NOMO-1 treated with dmso at 0.1 percent for 144 hours (cell line): Measurements from ENCODE around the gene GCNT4.

Experiments
- DNase-seq: peaks from one replicate; lab custom pipeline; 2025; ENCODE audit not compliant: unreplicated experiment; lab: John Stamatoyannopoulos, UW

GCNT4 gene

GRCh38 chr5:75018805-75019587 is 33.4 kb downstream of the GCNT4 start:
- no peak for DNase-seq

- DNase-seq = no peak
These were observed 34.4 kb downstream of the GCNT4 start for GRCh38 chr5:75017971-75018370.

GRCh38 chr5:75016896-75017295 is 35.5 kb downstream of the GCNT4 start:
- no peak for DNase-seq

- DNase-seq = no peak
These were observed 39.6 kb downstream of the GCNT4 start for GRCh38 chr5:75012748-75013147.

DNA sequence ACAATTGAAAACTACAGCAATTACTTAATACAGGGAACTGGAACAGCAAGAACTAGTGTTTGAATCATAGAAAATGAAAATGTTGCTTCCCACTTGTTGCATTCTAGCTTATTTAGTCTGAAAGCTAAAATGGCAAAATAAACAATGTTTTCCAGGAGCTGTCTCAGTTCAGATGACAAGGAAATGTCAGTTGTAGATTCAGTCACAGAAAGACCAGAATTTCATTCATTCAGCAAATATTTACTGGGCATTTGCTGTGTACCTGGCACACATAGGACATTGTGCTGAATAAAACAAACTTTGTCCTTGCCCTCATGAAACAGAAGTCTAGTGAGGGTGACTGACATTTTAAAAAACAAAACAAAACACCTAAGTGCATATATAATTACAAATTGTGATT is 41.5 kb downstream of the GCNT4 start:
- DNase-seq = no peak

DNA sequence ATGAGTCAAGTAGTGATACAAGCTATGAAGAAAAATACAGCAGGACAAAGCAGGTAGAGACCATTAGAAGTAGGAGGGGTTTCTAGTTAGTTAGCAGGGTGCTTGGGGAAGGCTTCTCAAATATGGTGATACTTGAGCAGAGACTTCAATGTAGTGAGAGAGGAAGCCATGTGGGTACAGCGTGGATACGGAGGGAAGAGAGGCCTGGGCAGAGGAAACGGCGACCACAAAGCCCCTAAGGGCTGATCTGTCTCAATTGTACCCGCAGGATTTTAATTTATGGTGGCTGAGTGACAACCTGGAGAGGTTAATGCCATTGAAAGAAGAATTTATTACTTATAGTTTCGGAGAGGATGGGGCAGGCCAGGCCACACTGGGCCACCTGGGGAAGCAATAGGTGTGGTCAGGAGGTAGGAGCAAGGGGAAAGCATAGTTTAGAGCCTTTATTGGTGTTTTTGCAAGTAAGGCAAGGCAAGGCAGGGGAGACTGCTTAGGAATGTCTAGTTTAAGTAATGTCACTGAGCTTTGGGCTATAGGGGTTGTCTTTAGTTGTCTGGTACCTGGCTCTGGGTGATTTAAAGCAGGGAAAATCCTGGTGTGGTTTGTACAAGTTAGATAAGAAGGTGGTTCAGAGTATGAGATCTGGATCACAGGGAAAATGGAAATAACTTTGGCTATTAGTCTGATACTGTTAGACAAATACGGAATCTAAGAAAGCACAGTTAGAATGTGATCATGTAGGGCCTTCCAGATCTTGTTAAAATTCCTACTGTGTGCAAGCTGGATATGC is 42.6 kb downstream of the GCNT4 start:
- no peak for DNase-seq

- DNase-seq = peak; percentile 16
These were observed 45.2 kb downstream of the GCNT4 start for GRCh38 chr5:75006865-75007822.

DNA sequence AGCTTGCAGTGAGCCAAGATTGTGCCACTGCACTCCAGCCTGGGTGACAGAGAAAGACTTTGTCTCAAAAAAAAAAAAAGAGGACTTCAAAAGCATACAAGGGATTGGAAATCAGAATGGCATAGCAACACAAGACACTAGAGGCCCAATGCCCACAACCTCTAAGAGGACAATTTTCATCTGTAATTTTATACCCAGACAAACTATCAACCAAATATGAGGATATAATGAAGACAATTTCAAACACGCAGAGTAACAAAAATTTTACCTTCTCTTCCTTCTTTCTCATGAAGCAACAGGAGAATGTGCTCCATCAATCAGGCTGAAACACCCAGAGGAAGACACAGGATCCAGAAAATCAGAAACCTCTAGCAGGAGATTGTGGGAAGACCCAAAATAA is 46.8 kb downstream of the GCNT4 start:
- DNase-seq = no peak
